ENCODE measurements around the gene SNCB.

The SNCB gene

DNA sequence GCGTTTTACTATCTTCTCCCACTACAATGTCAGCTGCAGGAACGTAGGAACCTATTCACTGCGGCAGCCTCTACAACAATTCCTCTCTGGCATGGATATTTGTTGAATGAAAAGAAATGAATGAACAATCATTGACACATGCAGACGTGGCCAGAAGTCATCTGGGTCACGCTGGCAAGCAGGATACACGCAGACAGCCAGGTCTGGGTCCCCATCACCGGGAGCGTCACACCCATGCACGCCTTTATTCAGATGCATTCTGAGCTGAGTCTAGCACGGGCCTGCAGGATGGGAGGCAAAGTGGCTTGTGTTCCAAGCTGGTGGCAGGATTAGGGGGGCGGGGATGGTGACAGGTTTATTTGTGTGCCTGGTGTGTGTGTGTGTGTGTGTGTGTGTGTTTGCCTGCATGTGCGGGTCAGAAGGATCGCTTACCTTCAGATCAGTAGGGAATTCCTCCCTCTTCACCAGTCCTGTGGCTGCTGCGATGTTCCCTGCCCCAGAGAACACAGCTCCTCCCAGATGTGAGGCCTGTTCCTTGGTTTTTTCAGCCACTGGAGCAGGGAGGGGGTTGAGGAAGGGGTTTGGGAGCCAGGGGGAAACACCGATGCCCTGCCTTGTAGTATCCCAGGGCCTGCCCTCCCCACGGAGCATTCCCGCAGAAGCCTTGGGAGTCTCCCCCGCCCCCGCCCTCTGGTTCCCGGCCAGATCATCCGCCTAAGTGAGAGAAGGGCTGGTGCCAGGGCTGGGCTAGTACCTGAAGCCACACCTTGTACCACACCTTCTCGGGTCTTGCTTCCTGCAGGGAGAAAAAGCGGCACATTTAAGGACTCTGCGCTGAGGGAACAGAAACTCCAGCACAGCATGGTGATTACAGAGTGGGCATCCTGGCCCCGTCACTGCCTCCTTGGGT, 4.1 kb downstream of the SNCB start:
- no peak overlapping the region for H3K4me3 ChIP-seq (ENCODE audit: low read depth, low read length)

DNA sequence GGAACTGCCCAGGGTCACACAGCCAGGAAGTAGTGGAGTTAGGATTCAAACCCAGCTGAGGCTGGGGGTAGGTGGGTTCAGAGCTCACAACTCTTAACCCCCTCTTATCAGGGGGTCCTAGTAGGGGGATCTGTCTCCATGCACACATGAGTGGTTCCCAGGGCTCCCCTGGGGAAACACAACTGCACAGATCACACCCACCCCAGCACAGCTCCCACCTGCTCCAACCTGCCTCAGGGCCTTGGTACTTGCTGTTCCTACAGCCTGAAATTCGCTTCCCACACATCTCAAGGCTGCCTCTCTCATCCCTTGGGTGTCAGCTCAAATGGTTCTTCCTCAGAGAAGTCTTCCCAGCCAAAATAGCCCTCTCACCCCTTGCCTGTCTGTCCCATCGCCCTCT, 4.8 kb downstream of the SNCB start:
- no peak overlapping the region for H3K4me3 ChIP-seq (ENCODE audit: low read depth, low read length)

- H3K4me3 ChIP-seq (ENCODE audit: low read depth, low read length): no peak overlapping the region
These were observed 5.4 kb downstream of the SNCB start for GRCh38 chr5:176624938-176625337.

- no peak overlapping the region for H3K4me3 ChIP-seq (ENCODE audit: low read depth, low read length)
These were observed 6.2 kb downstream of the SNCB start for GRCh38 chr5:176624142-176624541.

- no peak overlapping the region for H3K4me3 ChIP-seq (ENCODE audit: low read depth, low read length)
These were observed 8.7 kb downstream of the SNCB start for GRCh38 chr5:176621661-176622079.

DNA sequence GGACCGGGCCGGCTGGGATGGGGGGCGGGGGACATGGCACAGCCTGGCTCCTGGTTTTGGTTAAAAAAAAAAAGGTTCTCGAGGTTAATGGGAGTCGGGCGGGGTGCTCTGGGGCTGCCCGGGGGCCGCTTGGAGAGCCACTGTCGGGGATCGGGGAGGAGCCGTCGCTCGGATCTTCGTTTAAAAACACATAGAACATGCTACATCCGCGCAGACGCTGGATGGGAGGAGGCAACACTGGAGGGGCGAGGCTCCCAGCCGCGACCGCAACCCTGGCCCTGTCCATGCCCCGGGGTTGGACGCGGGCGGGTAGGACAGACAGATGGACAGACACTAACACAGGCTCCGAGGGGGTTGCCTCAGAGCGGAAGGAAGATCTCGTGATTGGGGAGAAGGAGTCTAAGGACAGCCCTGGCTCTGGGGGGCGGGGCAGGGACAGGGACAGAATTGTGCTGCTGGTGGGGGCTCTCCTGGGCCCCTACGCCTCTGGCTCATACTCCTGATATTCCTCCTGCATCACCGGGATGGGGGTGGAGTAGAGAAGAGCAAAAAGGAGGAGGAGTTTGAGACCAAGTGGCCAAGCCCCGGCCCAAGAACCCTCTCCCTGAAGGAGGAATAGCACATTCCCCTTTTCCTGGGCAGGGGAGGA, 9.9 kb downstream of the SNCB start:
- H3K4me3 ChIP-seq (ENCODE audit: low read depth, low read length): no peak overlapping the region

GRCh38 chr5:176619569-176620332, 10.6 kb downstream of the SNCB start:
- H3K4me3 ChIP-seq (ENCODE audit: low read depth, low read length): no peak overlapping the region

DNA sequence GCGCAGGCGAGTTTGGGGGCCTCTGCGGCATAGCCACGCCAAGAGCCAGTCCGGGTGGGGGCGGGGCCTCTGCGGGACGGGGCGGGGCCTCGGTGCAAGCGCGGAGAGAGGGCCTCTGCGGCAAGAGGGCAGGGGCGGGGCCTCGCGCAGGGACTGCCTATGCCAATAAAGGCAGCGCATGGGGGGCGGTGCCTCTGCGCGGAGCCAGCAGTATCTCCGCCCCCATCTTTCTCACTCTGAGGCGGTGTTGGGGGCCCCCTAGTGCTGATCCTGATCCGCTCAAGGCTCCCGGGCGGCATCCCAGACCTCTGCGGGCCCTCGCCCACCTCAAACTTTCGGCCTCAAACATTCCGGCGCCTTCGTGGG, 11.1 kb downstream of the SNCB start:
- H3K4me3 ChIP-seq (ENCODE audit: low read depth, low read length): no peak overlapping the region

GRCh38 chr5:176618783-176619182, 11.6 kb downstream of the SNCB start:
- no peak overlapping the region for H3K4me3 ChIP-seq (ENCODE audit: low read depth, low read length)

DNA sequence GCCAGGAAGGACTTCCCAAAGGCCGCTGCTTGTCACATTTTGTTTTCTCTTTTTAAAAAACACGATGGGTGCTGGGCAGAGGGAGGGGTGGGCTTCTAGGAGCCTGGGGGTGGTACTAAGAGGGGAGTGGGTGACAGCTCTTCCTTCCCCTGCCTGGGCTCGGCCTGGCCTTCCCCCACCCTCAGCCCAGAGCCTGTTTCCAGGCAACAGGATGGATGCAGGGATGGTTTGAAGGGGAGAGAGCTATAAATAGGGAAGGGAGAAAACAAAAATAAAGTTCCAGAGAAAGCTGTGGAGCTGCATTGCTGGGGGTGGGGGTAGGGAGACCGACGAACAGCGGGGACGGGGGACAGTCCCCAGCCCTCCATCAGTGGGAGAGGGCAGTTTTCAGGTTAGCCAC, 13.8 kb downstream of the SNCB start:
- no peak overlapping the region for H3K4me3 ChIP-seq (ENCODE audit: low read depth, low read length)

DNA sequence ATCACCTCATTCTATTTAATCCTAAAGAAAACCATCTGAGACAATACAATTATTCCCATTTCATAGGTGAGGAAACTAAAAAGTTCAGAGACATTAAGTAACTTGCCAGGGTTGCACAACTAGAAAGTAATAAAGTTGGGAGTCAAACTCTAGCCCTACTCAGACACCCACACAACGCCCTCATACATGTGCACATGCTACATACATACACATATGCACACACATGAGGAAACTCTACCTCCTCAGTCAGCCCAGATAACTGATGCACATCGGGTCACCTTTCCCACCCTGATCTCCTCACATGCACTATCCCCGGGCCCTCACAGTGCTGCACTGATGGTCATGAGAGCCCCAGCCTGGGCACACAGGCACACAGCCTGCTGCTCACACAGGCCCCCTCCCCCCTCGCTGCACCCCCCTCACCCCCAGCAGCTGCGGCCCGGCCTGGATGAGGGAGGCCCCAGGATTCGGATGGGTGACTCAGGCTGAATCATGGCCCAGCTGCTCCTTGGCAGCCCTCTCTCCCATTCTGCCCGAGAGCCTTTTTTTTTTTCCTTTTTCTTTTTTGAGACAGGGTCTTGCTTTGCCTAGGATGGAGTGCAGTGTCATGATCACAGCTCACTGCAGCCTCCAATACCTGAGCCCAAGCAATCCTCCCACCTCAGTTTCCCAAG, 15.4 kb downstream of the SNCB start:
- no peak overlapping the region for H3K4me3 ChIP-seq (ENCODE audit: low read depth, low read length)

GRCh38 chr5:176612855-176613254, 17.5 kb downstream of the SNCB start:
- no peak overlapping the region for H3K4me3 ChIP-seq (ENCODE audit: low read depth, low read length)

GRCh38 chr5:176612008-176612407, 18.3 kb downstream of the SNCB start:
- no peak overlapping the region for H3K4me3 ChIP-seq (ENCODE audit: low read depth, low read length)

DNA sequence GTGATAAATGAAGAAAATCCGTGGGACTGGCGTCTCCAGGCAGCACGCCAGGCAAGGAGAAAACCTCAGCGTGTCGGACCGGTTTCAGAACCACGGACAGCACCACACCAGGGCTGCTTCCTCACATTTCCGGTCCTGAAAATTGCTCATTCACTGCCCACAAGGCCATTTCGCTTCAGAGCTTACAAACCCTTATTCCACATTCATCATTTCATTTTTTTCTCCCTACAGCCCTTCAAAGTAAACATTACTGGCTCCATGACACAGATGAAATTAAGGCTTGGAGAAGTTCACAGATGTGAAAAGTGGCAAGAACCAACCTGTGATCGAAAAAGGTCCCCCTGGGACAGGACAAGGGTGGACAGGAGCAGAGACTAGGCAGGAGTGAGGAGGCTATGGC, 18.9 kb downstream of the SNCB start:
- no peak overlapping the region for H3K4me3 ChIP-seq (ENCODE audit: low read depth, low read length)

GRCh38 chr5:176610435-176610773, 19.9 kb downstream of the SNCB start:
- peak overlapping the region; percentile 47 for H3K4me3 ChIP-seq (ENCODE audit: low read depth, low read length)

DNA sequence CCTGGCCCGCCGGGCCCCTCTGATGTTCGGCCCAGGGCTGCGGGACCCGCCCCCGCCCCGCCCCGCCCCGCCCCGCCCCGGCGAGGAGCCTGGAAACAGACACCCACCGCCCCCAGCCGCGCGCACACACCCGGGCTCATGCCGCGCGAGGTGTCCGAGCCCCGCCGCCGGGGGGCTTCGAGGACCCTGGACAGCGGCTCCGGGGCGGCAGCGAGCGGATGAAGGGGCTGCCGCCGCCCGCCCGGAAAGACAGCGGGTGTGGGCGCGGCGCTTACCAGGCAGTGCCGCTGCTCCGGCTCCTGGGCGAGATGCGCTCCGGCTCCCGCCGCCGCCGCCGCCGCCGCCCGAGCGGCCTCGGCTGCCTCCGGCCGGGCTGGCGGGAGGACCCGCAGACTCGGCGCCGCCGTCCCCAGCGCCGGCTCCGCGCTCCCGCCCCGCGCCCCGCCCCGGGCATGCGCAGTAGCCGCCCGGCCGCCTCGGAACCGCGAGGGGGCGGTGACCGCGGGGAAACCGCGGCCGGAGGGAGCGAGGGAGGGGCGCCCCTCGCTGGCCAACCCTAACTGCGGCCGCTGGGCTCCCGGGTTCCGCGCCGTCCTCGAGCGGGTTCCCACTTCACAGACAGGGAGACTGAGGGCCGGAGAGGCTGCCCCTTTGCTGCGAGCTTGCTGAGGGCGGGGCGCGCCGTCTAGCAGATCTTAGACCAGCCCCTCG, 20.5 kb downstream of the SNCB start, which contains the start of gene GPRIN1:
GPRIN1 (minus strand) TSS at position 433 of the 711 bp plus-strand sequence. CDS start 10,322 bp downstream, outside the sequence.
- peak within 1 kb of the TSS; percentile 69 for H3K4me3 ChIP-seq (ENCODE audit: low read depth, low read length)

DNA sequence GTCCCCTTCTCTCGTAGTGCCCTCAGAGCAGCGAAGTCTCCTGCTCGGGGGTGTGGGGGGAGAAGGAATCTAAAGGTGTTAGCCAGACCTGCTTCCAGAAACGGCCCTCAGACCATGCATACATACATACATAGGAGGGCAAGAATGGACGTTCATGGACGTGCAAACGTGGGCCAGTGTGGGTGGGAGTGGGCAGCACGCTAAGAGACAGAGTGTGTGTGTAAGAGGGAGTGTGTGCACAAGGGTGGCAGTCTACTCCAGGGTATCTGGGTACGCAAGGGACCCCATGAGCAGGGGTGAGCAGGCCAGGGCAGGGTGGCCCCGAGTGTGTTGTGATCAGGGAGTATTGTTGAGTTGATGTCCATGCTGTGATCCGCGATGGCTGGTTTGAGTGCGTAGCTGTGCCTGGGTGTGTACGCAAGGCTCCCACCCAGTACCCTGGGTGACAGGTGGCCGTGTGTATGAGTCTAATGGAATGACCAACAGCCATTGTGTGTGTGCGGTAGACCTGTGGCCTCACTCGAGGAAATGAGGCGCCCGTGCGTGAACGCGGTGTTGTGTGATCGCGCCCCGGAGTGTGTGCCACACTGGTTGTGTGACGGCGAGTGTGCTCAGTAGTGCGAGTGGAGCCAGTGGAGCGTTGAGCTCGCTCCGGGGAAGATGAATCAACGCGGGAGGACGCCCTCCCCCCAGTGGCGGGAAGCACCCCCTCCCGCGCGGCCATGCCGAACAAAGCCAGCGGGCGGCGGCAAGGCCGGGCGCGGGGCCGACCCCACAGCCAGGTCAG, 21.2 kb downstream of the SNCB start:
- peak overlapping the region; percentile 69 for H3K4me3 ChIP-seq (ENCODE audit: low read depth, low read length)

- no peak overlapping the region for H3K4me3 ChIP-seq (ENCODE audit: low read depth, low read length)
These were observed 22.1 kb downstream of the SNCB start for GRCh38 chr5:176608142-176608705.

GRCh38 chr5:176606875-176607274, 23.5 kb downstream of the SNCB start:
- H3K4me3 ChIP-seq (ENCODE audit: low read depth, low read length): no peak overlapping the region
